HG03439 (cell line): Measurements from ENCODE around the gene ADCYAP1.

Source experiments
- ATAC-seq: cut with Tn5 transposase; IDR thresholded peaks from one replicate; pipeline ENCODE4 v1.9.1; 2021; ENCODE audit warnings: mild to moderate bottlenecking, moderate library complexity; ENCODE audit not compliant: unreplicated experiment

The ADCYAP1 gene

DNA sequence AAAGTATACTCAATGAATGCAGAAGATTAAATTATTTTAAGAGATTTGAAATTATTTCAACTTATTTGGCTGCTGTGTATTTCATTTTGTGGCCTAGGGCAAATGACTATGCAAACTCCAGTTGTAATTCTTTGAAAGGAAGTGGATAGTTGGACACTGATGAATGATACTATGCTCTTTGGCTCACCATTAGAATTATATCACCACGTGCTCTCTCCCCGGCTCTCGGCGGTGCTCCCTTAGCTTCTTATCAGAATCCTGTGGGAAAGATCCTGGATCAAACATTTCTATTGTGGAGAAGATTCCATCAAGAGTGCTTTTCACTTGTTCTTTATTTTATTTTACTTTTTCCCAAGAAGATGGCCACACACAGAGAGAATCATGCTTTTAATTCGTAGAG, 55.2 kb downstream of the ADCYAP1 start:
- no peak for ATAC-seq
